ENCODE measurements around the gene CABLES2.

DNA sequence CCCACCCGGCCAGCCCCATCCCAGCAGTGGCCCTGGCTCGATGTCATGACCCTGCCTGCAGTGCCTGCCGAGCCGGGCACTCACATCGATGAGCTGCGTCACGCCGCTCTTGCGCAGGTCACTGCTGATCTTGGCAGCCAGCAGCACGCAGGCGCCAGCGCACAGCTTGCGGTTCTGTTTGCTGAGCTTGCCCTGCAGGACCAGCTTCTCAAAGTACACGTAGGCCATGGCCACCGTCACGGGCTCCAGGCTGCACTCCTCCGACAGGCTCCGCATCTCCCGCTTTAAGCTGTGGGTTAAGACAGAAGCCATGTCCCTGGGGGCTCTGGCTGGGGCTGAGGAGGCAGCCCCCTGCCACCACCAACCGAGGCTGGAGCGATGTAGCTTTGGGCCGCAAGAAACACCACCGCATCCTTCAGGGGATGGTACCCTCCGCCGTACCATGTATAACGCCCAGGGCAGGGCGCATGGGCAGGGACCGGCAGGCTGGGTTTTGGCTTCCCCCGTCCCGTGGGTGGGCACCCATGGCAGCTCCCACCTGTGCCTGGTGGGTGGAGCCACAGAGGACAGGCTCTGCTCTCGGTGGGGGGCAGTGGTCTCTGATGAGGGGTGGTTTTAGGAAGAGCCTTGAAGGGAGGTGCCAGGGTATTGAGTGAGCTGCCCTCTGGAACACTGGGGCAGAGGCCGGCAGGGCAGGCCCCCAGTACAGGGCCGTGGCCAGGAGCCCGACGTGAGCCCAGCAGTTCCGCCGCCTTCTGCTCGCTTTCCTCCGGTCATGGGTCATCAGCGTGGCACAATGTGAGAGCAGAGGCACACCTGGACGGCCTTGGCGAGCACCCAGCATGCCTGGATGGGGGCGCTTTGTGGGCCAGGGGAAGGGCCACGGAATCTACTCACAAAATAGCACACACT, 15.7 kb downstream of the CABLES2 start:
- TF ChIP-seq, protein P1, sequence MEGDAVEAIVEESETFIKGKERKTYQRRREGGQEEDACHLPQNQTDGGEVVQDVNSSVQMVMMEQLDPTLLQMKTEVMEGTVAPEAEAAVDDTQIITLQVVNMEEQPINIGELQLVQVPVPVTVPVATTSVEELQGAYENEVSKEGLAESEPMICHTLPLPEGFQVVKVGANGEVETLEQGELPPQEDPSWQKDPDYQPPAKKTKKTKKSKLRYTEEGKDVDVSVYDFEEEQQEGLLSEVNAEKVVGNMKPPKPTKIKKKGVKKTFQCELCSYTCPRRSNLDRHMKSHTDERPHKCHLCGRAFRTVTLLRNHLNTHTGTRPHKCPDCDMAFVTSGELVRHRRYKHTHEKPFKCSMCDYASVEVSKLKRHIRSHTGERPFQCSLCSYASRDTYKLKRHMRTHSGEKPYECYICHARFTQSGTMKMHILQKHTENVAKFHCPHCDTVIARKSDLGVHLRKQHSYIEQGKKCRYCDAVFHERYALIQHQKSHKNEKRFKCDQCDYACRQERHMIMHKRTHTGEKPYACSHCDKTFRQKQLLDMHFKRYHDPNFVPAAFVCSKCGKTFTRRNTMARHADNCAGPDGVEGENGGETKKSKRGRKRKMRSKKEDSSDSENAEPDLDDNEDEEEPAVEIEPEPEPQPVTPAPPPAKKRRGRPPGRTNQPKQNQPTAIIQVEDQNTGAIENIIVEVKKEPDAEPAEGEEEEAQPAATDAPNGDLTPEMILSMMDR (IDR thresholded peaks at IDR 0.05): no peak
- no peak for TF ChIP-seq POLR2A (IDR thresholded peaks at IDR 0.05)

Measured in uterus (tissue), 2 donors.